Measurements from ENCODE around the gene AKT3. TPM values are rescaled to one million over a fixed set of nuclear protein-coding genes. Genes with fewer than 3 reads are reported as not detected.

The AKT3 gene
- total and polyA plus RNA-seq, 11 donors, result 3.2 to 27.9 (median 16.6) TPM

DNA sequence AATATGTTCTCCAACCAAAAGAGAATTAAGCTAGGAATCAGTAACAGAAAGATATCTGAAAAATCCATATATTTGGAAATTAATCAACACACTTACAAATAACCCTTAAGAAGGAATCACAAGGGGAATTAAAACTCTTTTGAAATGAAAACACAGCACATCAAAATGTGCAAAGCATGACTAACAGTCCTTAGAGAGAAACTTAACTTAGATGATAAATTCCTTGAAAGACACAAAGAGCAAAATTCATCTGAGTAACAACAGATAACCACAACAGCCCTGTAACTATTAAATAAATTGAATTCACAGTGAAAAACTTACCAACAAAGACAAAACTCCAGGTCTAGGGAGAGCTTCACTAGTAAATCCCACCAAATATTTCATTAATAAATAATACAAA, 310.4 kb downstream of the AKT3 start:
- H3K9me3 ChIP-seq, result no peaks in the 10 kb centered on the region
- ATAC-seq (no peak), DNase-seq (no peak)
- intact Hi-C loops (cut with DNase I), result no loop called here
- H3K27ac ChIP-seq, result no peak overlapping the region
- peaks cover 0 to 20% (median 8%) of the 10 kb centered on the region in 9 donors for H3K36me3 ChIP-seq
- no peak overlapping the region for H3K4me3 ChIP-seq
- TF ChIP-seq, protein P1, sequence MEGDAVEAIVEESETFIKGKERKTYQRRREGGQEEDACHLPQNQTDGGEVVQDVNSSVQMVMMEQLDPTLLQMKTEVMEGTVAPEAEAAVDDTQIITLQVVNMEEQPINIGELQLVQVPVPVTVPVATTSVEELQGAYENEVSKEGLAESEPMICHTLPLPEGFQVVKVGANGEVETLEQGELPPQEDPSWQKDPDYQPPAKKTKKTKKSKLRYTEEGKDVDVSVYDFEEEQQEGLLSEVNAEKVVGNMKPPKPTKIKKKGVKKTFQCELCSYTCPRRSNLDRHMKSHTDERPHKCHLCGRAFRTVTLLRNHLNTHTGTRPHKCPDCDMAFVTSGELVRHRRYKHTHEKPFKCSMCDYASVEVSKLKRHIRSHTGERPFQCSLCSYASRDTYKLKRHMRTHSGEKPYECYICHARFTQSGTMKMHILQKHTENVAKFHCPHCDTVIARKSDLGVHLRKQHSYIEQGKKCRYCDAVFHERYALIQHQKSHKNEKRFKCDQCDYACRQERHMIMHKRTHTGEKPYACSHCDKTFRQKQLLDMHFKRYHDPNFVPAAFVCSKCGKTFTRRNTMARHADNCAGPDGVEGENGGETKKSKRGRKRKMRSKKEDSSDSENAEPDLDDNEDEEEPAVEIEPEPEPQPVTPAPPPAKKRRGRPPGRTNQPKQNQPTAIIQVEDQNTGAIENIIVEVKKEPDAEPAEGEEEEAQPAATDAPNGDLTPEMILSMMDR (IDR thresholded peaks at IDR 0.05), result no peak
- TF ChIP-seq POLR2A (IDR thresholded peaks at IDR 0.05), result no peak
- no peaks in the 10 kb centered on the region for H3K4me1 ChIP-seq
- H3K27me3 ChIP-seq, result no peaks in the 10 kb centered on the region

DNA sequence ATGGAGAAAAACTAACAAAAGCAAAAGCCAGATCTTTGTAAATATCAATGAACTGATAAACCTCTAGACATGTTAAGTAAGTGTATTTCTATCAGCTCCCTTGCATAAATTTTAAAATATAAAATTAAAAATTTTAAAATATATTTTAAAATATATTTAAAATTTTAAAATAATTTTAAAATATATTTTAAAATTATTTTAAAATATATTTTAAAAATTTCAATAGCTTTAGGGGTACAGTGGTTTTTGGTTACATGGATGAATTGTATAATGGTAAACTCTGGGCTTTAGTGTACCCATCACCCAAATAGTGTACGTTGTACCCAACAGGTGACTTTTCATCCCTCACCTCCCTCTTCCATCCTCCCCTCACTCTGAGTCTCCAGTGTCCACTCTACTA, 315.0 kb downstream of the AKT3 start:
- Histone ChIP-seq H3K4me1 (no peaks in the 10 kb centered on the region), H3K27ac (no peak overlapping the region), H3K36me3 (peaks cover 0 to 5% (median 0%) of the 10 kb centered on the region in 9 donors), H3K4me3 (no peak overlapping the region), H3K27me3 (no peaks in the 10 kb centered on the region), H3K9me3 (no peaks in the 10 kb centered on the region)
- TF ChIP-seq POLR2A (IDR thresholded peaks at IDR 0.05), result no peak
- TF ChIP-seq, protein P1 (IDR thresholded peaks at IDR 0.05), result no peak
- 98 to 100% (median 98%) methylated on average over 1 of the region's 1 CpG for WGBS, 4 donors
- no peak for ATAC-seq
- DNase-seq, result no peak
- intact Hi-C loops (cut with DNase I), result no loop called here

DNA sequence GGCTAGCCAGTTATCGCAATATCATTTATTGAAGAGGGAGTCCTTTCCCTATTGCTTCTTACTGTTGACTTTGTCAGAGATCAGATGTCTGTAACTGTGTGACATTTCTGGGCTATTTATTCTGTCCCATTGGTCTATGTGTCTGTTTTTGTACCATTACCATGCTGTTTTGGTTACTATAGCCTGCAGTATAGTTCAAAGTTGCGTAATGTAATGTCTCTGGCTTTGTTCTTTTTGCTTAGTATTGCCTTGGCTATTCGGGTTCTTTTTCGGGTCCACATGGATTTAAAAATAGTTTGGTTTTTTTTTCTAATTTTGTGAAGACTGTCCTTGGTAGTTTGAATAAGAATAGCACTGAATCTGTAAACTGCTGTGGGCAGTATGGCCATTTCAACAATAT, 320.5 kb downstream of the AKT3 start:
- Histone ChIP-seq H3K9me3 (peaks cover 0 to 6% (median 0%) of the 10 kb centered on the region in 12 donors), H3K4me1 (peaks cover 0 to 4% (median 0%) of the 10 kb centered on the region in 12 donors), H3K27ac (no peak overlapping the region), H3K27me3 (no peaks in the 10 kb centered on the region), H3K36me3 (no peaks in the 10 kb centered on the region), H3K4me3 (no peak overlapping the region)
- no peak for ATAC-seq
- intact Hi-C loops (cut with DNase I), result no loop called here
- 84 to 97% (median 93%) methylated on average over 4 of the region's 4 CpGs for WGBS, 4 donors
- no peak for DNase-seq
- TF ChIP-seq POLR2A (IDR thresholded peaks at IDR 0.05), result no peak
- TF ChIP-seq, protein P1 (IDR thresholded peaks at IDR 0.05), result no peak

DNA sequence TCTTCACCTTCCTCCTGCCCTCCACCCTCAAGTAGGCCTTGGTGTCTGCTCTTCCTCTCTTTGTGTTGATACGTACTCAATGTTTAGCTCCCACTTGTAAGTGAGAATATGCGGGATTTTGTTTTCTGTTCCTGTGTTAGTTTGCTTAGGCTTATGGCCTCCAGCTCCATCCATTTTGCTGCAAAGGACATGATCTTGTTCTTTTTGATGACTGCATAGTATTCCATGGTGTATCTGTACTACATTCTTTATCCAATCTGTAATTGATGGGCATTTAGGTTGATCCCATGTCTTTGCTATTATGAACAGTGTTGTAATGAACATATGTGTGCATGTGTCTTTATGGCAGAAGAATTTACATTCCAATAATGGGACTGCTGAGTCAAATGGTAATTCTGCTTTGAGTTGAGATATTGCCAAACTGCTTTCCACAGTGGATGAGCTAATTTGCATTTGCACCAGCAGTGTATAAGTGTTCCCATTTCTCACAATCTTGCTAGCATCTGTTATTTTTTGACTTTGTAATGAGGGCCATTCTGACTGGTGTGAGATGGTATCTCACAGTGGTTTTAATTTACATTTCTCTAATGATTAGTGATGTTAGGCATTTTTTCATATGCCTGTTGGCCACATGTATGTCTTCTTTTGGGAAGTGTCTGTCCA, 321.5 kb downstream of the AKT3 start:
- DNase-seq (no peak), ATAC-seq (no peak)
- H3K36me3 ChIP-seq, result no peaks in the 10 kb centered on the region
- 93 to 100% (median 98%) methylated on average over 2 of the region's 2 CpGs for WGBS, 4 donors
- no peak overlapping the region for H3K27ac ChIP-seq
- H3K4me1 ChIP-seq, result peaks cover 0 to 4% (median 0%) of the 10 kb centered on the region in 12 donors
- no peaks in the 10 kb centered on the region for H3K27me3 ChIP-seq
- intact Hi-C loops (cut with DNase I), result no loop called here
- H3K9me3 ChIP-seq, result peaks cover 0 to 6% (median 0%) of the 10 kb centered on the region in 12 donors
- TF ChIP-seq, protein P1 (IDR thresholded peaks at IDR 0.05), result no peak
- no peak for TF ChIP-seq POLR2A (IDR thresholded peaks at IDR 0.05)
- H3K4me3 ChIP-seq, result no peak overlapping the region

Data from heart left ventricle (tissue), 16 donors.